LHCN-M2 (cell line): ENCODE results near the gene MYO1D. TPM values are rescaled to one million over a fixed set of nuclear protein-coding genes. Genes with fewer than 3 reads are reported as not detected.
A peak's percentile ranks its signal among the peaks of the same experiment; 100 is the strongest.

Source experiments
- DNase-seq: peaks from one replicate; pipeline ENCODE4 v3.0.0-alpha.2; 2012; ENCODE audit warnings: low read depth
- total RNA-seq: library from RNA; depleted of rRNA; stranded (reverse); fragments of >200 nt; gene quantifications from 2 replicates; pipeline ENCODE4 v1.2.3, GENCODE V29; 2014

MYO1D gene
- total RNA-seq, 1 experiment from 2014 or later, result 35.1 TPM

GRCh38 chr17:32626379-32626791, 250.5 kb downstream of the MYO1D start:
- peak; percentile 40 for DNase-seq

- no peak for DNase-seq
Measured at GRCh38 chr17:32625971-32626370, 251.0 kb downstream of the MYO1D start.

DNA sequence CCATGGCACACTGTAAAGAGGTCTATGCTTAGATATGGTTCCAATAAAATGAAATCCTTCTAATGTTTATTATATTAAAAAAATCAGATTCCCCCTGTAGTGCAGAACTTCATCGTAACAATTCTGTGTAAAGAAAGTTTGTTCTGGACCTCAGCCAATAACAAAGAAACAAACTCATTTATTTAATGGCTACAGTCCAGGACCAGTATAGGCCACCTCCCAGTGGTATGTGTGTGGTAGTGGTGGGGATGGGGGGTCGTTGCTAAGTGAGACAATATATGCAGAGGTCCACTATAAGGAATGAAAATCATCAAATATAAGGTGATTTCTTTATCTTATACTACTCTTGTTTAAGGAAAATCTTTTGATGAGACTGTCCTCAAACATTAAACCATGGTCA, 253.7 kb downstream of the MYO1D start:
- no peak for DNase-seq

DNA sequence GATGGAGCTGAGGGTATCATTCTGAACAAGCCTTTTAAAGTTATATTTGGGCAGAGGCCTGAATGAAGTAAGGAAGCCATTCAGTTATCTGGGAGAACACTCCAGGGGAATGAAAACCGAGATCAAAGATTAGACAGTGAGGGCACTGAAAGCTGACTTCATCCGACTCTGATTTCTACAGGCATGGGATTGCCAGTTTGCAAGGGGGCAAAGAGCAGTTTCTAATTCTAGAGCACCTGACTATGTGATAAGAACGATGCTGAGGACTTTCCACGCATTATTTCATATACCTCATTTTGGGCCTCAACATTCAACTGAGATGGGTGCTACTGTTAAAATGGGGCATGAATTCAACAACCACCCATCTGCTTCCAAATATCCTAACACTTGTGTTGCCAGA, 254.4 kb downstream of the MYO1D start:
- DNase-seq, result no peak

- DNase-seq, result peak; percentile 49
Measured at GRCh38 chr17:32621612-32622312, 255.2 kb downstream of the MYO1D start.

- no peak for DNase-seq
Measured at GRCh38 chr17:32615326-32615725, 261.6 kb downstream of the MYO1D start.

GRCh38 chr17:32610943-32611342, 266.0 kb downstream of the MYO1D start:
- DNase-seq, result no peak

- no peak for DNase-seq
Measured at GRCh38 chr17:32609884-32610650, 266.9 kb downstream of the MYO1D start.

- DNase-seq, result peak; percentile 67
Measured at GRCh38 chr17:32609085-32609484, 267.8 kb downstream of the MYO1D start.

GRCh38 chr17:32608267-32608666, 268.7 kb downstream of the MYO1D start:
- no peak for DNase-seq

DNA sequence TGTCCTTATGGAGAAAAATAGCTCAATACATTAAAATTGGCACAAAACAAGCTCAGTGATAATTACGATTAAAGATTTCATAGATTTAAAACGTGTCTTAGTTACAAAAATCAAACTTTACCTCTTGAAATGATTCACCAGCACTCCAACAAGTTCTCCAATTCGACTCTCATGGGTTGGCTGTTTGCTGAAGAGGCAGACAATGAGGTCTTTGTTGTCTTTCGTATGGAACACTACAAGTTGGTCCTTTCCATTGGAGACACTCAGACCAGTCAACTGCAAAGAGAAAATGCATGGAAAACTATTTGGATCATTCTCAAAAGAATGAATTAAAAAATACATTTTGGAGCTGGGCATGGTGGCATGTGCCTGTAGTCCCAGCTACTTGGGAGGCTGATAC, 272.0 kb downstream of the MYO1D start:
- no peak for DNase-seq

GRCh38 chr17:32602396-32602795, 274.5 kb downstream of the MYO1D start:
- no peak for DNase-seq

- DNase-seq, result no peak
Measured at GRCh38 chr17:32601866-32602265, 275.1 kb downstream of the MYO1D start.

DNA sequence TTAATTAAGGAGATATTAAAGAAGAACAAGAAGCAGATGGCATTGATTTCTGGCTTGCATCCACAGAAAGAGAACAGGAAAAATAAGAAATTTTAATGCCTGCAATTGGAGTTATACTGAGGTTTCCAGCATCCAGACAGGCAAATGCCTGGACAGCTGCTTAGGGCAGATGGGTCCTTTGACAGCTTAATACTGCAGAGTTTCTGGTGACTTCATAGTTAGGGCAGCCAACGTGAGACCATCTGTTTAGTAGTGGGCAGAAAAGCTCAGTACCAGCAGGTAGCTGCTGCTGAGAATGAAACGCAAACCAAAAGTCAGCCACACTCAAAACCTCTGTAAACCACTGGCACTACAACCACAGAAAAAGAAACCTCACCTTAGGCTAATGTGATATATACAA, 280.3 kb downstream of the MYO1D start:
- peak; percentile 72 for DNase-seq

DNA sequence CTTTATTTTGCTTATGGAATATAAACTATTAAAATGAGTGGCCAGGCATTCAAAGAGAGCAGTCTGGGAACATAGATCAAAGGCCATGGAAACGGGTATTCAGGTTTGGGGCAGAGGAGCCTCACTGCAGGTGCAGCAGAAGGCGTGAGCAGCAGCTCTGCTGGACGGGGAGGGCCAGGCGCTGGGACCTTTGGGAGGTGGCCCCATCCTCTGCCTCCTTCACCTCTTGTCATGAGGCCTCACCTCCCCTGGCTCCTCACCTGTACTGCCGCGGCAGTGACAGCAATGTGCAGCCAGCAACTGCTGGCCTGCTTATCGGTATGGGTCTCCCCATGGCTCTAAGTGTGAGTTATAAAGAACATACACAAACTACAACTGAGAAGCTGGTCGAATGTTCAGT, 280.7 kb downstream of the MYO1D start:
- no peak for DNase-seq

DNA sequence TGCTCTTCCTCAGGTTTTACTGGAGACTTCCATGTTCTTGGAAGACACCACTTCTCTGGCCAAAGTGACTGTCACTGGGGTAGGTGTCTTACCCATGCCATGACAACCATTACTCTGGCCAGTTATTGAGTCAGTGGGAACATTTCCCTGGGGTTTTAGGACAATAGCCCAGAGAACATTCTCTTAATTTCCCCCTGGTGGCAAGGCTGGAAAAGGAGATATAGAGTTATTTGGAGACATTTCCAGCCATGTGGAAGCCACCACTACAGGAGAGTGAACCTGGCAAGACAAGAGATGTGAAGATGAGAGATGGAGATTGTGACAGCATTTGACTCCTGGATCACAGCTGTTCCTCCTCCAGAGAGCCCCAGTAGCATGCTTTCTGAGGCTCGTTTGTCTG, 283.9 kb downstream of the MYO1D start:
- no peak for DNase-seq

DNA sequence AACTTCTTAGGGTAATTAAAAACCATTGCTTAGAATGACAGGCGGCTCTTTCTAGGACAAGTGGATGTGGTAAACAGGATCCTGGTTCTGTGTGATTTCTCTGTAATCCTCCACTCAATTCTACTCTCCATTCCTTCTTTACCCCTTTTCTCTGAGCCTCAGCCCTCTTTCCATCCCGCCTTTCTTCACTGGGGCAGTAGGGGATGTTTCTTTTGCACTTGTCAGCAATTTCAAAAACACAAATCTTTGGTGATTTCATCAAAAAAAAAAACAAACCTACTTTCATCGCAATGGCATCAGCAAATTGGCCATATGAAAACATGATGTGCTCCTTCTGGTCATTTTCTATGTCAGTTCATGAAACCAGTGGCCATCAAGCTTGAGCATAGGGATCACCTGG, 285.5 kb downstream of the MYO1D start:
- DNase-seq, result no peak

- peak; percentile 25 for DNase-seq
Measured at GRCh38 chr17:32590974-32591373, 285.9 kb downstream of the MYO1D start.

DNA sequence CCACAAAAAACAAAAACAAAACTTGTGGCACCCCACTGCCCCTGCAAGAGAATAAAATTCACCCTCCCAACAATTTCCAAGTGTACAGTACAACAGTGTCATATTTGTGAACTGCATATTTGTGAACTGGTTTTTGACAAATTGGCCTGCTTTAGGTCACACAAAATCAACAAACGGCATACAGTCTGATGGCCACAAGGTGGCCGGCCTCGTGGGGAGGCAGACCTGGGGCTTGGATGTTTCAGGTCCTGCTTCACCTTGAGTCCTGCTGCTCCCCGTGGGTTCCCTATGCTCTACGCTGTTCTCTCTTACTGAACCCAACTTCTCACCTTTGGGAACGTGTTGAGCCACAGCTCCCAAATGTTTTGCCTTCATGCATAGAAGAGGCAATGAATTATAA, 287.9 kb downstream of the MYO1D start:
- no peak for DNase-seq

DNA sequence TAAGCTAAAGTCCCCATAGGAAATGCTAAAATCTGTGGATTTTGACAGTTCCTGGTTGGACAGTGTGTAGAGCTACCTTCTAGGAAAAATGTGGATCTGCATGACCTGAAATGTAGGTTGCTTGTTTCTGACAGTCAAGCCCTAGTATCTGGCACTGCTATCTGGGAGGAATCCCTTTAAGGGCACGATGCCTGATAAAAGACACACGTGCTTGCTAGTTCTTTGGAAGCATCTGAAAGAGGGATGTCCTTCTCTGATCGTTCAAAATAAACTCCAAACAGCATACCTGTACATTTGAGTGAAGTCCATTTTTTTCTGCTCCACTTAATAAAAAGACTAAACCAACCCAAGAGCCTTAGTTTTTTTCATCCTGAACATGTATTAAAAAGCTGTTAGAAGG, 288.8 kb downstream of the MYO1D start:
- DNase-seq, result no peak

DNA sequence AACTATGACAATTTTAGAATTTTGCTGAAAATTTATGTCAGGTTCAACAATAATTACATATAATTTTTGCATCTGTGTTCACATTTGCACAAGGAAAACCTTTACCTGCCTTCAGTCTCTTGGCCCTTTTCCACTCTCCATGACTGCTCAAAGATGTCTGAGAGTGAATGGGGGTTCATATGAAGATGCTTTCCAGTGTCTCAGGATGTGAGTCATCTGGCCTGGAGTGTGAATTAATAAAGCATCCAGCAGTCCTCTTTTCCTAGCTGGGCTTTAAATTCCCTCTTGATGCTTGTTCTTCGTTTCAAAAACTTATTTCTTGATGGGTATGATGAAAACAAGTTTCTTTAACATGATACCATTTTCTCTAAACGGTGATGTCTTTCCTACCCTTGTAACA, 290.3 kb downstream of the MYO1D start:
- DNase-seq, result peak; percentile 40

DNA sequence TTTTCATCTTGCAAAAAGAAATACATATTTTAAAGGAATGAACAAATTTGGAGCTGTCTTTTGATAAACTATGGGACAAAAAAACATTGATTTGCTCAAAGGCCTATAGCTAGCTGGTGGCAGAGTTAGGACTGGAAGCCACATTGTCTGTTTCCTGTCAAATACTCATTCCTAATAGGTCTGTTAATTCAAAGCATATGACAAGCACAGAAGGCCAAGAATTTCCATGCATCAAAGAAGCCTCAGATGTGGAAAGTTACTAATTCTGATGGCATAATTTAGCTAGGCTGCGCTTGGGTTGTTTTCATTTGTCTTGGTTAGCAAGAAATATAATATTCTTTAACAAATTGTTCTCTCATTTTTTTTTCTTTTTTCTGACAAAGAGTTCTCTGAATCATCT, 292.1 kb downstream of the MYO1D start:
- DNase-seq, result no peak

GRCh38 chr17:32583053-32583452, 293.9 kb downstream of the MYO1D start:
- no peak for DNase-seq
